Natural killer cell treated with Interleukin-12 subunit alpha and Interleukin-12 subunit beta and Interleukin-15 and Interleukin-18, amount 100 ng/mL, for 72 hours (primary cell): ENCODE measurements around the gene PLXNB1. TPM values are rescaled to one million over a fixed set of nuclear protein-coding genes. Genes with fewer than 3 reads are reported as not detected.
"Not testable (repeated sequence)": the region's sequence is repeated elsewhere in the genome, so short reads cannot be mapped to it uniquely, and the experiment has no call there.

Source experiments
- ATAC-seq, 2 donors: fragments of 150-1000 bp; cut with Tn5 transposase in 1 of 2; sonication (Bioruptor Pico), chemical (Tn5 transposase) in 1 of 2; 2 replicates each; pipeline ENCODE4 v1.10.0; 2021
- DNase-seq: peaks from one replicate; pipeline ENCODE4 v3.0.0; 2022; ENCODE audit warnings: low spot score
- H3K27ac Mint-ChIP-seq, 2 donors: 1 replicate in 1 of 2; 2 replicates in 1 of 2; pipeline ENCODE4 v1.8.0; 2022; ENCODE audit warnings: mixed read lengths in 2 of 2, mild to moderate bottlenecking in 1 of 2, moderate library complexity in 1 of 2
- H3K27me3 Mint-ChIP-seq, 2 donors: 1 replicate in 1 of 2; 2 replicates in 1 of 2; pipeline ENCODE4 v1.8.0; 2022; ENCODE audit warnings: mixed read lengths in 2 of 2
- H3K36me3 Mint-ChIP-seq: one replicate; pipeline ENCODE4 v1.8.0; 2022; ENCODE audit warnings: mixed read lengths
- H3K4me1 Mint-ChIP-seq, 2 donors: 1 replicate in 1 of 2; 2 replicates in 1 of 2; pipeline ENCODE4 v1.8.0; 2022; ENCODE audit warnings: low read depth in 2 of 2, mixed read lengths in 2 of 2, mild to moderate bottlenecking in 1 of 2
- H3K4me3 Mint-ChIP-seq: one replicate; pipeline ENCODE4 v1.8.0; 2022; ENCODE audit warnings: mixed read lengths
- H3K9me3 Mint-ChIP-seq: 2 replicates; pipeline ENCODE4 v1.8.0; 2022; ENCODE audit warnings: mixed read lengths
- total RNA-seq, 2 donors: library from RNA; stranded (reverse); gene quantifications; one replicate each; pipeline ENCODE4 v1.2.3, GENCODE V29; 2022

PLXNB1 gene
- total RNA-seq, 2 donors from 2014 or later = 5.9 to 9.6 TPM

DNA sequence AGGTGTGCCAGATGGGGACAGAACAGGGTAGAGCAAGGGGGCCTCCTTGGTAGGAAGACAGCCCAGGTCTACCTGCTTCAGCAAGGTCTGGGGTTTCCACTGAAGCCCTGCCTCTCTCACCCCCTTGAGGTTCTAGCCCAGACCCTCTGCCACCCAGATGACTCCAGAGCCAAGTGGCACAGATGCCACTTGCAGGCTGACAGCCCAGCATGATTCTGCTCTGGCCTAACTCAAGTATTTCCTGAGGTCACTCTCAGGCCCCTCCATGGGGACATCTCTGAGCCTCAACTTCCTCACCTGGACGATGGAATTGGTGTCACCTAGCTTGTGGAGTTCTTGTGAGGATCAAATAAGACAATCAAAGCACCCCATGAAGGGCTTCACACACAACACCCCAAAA lies 23.9 kb downstream of the PLXNB1 start:
- ATAC-seq = no peak
- H3K4me3 Mint-ChIP-seq = no peak overlapping the region
- H3K27me3 Mint-ChIP-seq = no peaks in the 10 kb centered on the region
- no peak overlapping the region for H3K27ac Mint-ChIP-seq
- DNase-seq = peak; percentile 6
- peaks cover 0 to under 1% of the 10 kb centered on the region in 2 donors for H3K4me1 Mint-ChIP-seq
- H3K36me3 Mint-ChIP-seq = no peaks in the 10 kb centered on the region
- no peaks in the 10 kb centered on the region for H3K9me3 Mint-ChIP-seq

DNA sequence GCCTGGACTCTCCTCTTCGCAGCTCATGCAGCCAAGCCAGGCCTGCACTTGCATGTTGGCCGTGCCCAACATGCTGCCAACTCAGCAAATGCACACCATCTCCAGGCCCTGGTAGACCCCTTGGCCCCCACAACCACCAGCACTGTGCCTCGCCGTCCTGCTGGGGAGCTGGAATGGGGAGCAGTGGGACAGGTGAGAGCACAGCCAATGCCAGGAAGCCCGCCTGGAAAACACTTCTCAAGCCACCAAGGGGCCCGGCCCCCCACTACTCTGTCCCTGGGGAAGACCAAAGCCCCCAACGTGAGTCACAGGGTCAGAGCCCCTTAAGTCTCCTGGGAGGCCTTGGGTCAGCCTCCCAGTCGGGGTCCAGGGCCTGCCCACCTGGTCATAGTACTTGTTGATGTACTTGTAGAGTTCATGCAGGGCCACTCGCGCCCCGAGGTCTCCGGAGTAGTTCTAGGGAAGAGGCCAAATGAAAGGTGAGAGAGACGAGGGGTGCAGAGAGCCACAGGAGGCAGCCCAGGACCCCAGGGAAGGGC lies 24.5 kb downstream of the PLXNB1 start:
- H3K4me1 Mint-ChIP-seq = peaks cover 0 to 4% of the 10 kb centered on the region in 2 donors
- no peak overlapping the region for H3K4me3 Mint-ChIP-seq
- H3K27me3 Mint-ChIP-seq = no peaks in the 10 kb centered on the region
- no peak overlapping the region for H3K27ac Mint-ChIP-seq
- no peaks in the 10 kb centered on the region for H3K36me3 Mint-ChIP-seq
- ATAC-seq (no peak), DNase-seq (peak; percentile 46)
- H3K9me3 Mint-ChIP-seq = no peaks in the 10 kb centered on the region

DNA sequence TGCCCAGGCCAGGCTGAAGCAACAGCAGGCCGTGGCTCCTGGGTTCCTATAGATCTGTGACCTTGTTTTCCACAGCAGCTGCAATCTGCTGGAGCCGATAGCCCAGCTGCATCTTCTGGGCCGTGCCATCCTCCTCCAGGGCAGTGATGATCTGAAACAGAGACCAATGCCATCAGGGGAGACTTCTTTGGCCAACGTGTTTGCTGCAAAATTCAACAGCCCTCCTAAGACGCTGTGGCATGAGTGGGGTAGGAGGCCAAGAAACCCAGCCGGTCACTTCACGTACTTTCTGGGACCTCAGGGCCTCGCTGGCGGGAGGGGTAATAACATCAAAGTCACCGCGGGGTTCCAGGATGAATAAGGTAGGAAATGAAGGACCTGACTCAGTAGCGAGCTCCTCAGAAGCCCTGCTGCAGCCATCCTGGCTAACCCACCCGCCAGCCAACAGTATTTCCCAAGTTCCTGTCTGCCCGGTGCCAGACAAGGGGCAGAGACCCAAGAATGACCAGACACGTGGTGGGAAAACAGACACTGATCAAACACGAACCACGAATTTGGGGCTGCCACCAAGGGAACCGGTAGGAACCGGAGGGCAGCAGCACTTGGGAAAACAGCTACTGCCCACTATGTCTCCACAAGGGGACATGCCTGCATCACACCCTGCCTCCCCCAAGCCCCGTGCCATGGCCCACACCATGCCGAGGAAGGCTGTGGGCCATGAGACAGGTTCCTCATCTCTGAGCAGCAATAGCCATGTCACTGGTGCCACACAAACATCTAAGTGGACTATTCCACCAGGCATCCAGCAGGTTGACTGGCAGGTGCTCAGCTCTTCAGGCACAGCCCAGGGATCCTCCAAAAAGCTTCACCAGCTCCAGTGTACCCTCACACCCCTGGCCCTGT lies 25.2 kb downstream of the PLXNB1 start:
- no peaks in the 10 kb centered on the region for H3K27me3 Mint-ChIP-seq
- ATAC-seq = no peak
- no peak overlapping the region for H3K4me3 Mint-ChIP-seq
- no peak overlapping the region for H3K27ac Mint-ChIP-seq
- H3K4me1 Mint-ChIP-seq = peaks cover 0 to 4% of the 10 kb centered on the region in 2 donors
- H3K9me3 Mint-ChIP-seq = no peaks in the 10 kb centered on the region
- no peaks in the 10 kb centered on the region for H3K36me3 Mint-ChIP-seq
- peak; percentile 51 for DNase-seq

DNA sequence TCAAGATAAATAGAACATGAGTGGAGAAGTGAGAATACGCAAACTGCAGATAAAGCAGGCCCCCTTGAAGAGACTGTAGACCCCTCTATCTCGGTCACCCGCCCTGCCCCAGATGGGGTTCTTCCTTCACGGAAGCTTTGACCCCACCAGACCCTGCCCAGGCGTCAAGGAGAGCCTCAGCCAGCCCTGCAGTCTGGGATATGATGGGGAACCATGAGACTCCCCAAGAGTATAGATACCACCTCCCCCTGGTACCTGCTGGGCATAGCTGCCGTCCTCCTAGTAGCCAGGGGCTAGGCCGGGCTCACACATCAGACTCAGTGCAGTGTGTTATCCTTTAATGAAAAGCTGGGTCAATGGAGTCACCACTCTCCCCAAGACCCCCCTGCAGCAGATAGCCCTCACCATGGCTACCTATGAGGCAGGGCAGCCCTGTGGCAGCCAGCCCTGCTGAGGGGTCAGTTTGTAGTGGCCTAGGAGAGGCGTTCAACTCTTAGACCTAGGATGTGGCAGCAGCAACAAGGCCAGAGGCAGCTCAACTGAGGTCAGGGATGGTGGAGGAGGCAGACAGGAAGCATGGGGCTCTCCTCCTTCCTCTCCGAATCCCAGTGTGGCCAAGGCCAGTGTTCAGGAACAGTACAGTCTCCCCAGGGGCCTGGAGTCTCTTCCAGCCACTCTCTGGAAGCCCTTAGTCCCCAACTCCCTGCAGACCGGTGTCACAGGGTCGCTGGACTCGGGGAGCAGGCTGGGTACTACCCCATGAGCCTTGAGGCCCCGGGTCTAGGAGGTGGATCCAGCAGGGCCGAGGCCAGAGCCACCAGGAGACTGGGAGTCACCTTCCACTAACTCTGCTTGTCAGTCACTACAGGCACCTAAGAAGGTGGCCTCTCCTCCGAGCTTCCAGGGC lies 26.1 kb downstream of the PLXNB1 start:
- peaks cover 0 to 3% of the 10 kb centered on the region in 2 donors for H3K27me3 Mint-ChIP-seq
- peaks cover 0 to 4% of the 10 kb centered on the region in 2 donors for H3K4me1 Mint-ChIP-seq
- no peaks in the 10 kb centered on the region for H3K9me3 Mint-ChIP-seq
- no peak overlapping the region for H3K4me3 Mint-ChIP-seq
- no peaks in the 10 kb centered on the region for H3K36me3 Mint-ChIP-seq
- no peak for ATAC-seq
- no peak overlapping the region for H3K27ac Mint-ChIP-seq
- no peak for DNase-seq

DNA sequence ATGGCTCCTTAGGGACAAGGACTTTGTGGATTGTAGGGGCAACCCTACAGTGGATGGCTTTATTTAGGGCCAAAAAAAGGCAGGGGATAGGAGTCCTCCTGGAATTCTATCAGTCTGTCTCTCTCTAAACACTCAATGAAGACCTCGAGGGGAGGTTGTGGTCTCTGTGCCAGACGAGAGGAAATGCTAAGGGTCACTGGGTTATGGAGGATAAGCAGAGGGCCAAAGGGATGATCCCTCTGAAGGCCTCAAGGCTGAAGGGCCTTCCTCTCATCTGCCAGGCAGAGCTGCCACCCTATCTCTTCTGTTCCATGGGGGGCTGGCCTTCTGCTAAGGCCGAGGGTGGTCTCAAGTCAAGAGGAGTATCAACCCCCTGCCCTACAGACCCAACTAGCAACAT lies 27.0 kb downstream of the PLXNB1 start:
- H3K27ac Mint-ChIP-seq = no peak overlapping the region
- peaks cover 0 to 3% of the 10 kb centered on the region in 2 donors for H3K27me3 Mint-ChIP-seq
- no peak for DNase-seq
- no peaks in the 10 kb centered on the region for H3K36me3 Mint-ChIP-seq
- no peaks in the 10 kb centered on the region for H3K9me3 Mint-ChIP-seq
- peaks cover 0 to 4% of the 10 kb centered on the region in 2 donors for H3K4me1 Mint-ChIP-seq
- H3K4me3 Mint-ChIP-seq = no peak overlapping the region
- ATAC-seq = no peak

DNA sequence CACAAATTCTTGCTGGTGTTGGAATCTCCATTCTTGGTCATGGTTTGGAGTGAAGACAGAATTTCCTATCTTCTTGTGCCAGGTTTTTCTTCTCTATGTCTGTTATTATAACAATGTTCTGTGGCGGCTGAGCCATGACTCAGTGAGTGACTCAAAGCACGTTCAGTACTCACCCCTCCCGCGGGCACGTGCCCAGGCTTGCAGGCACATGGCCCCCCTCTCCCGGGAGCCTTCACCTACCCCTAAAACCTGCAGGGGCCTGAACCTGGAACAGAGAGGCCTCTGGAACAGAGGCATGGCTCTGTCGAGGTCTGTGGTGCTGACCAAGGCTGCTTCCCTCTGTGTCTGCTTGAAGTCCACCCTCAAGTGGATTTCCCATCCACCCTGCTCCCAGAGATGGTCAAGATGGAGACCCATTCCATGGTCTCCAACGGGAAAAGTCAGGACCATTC lies 27.6 kb downstream of the PLXNB1 start:
- no peak for ATAC-seq
- no peak overlapping the region for H3K4me3 Mint-ChIP-seq
- H3K36me3 Mint-ChIP-seq = no peaks in the 10 kb centered on the region
- peaks cover 0 to 4% of the 10 kb centered on the region in 2 donors for H3K4me1 Mint-ChIP-seq
- H3K27ac Mint-ChIP-seq = no peak overlapping the region
- H3K9me3 Mint-ChIP-seq = no peaks in the 10 kb centered on the region
- peaks cover 0 to 3% of the 10 kb centered on the region in 2 donors for H3K27me3 Mint-ChIP-seq
- no peak for DNase-seq

DNA sequence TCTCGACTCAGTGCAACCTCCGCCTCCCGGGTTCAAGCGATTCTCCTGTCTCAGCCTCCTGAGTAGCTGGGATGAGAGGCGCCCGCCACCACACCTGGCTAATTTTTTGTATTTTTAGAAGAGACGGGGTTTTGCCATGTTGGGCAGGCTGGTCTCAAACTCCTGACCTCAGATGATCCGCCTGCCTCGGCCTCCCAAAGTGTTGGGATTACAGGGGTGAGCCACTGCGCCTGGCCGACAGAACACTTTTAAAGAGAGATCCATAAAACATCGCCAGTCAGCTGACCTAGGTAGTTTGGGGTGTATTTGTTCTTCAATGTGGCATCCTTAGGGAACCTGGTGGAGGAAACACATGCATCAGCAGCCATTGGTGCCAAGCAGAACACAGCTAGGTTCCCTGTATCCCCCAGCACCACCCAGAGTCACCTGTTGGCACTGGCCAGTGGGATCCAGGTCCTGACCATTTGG lies 28.4 kb downstream of the PLXNB1 start:
- not testable (repeated sequence) for H3K4me3 Mint-ChIP-seq, DNase-seq, H3K36me3 Mint-ChIP-seq, H3K9me3 Mint-ChIP-seq, H3K27me3 Mint-ChIP-seq, ATAC-seq, H3K4me1 Mint-ChIP-seq, H3K27ac Mint-ChIP-seq

DNA sequence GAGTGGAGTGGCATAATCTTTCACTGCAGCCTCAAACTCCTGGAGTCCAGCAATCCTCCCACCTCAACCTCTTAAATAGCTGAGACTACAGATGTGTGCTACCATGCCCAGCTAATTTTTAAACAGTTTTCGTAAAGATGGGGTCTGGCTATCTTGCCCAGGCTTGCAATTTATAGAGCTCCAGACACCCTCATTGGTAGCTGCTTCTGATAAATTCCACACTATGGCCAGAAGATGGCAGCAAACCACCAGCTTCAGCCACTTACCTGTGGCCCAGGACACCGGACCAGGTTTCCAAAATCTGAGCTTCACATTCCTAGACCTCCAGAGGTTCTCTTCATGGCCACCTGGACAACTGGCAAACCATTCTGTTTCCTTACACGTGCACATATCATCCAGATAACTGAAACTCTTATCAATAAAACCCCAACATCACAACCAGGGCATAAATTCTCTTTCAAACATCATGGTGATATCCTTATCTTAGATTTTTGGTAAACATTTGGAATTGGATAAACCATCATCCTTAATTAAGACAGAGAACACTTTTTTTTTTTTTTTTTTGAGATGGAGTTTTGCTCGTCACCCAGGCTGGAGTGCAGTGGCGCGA lies 29.0 kb downstream of the PLXNB1 start:
- Mint-ChIP-seq H3K4me3 (no peak overlapping the region), H3K9me3 (no peaks in the 10 kb centered on the region), H3K4me1 (peaks cover 0 to 4% of the 10 kb centered on the region in 2 donors), H3K36me3 (no peaks in the 10 kb centered on the region), H3K27me3 (peaks cover 2 to 3% of the 10 kb centered on the region in 2 donors), H3K27ac (no peak overlapping the region)
- DNase-seq (no peak), ATAC-seq (peak; percentile 55 to 70)

DNA sequence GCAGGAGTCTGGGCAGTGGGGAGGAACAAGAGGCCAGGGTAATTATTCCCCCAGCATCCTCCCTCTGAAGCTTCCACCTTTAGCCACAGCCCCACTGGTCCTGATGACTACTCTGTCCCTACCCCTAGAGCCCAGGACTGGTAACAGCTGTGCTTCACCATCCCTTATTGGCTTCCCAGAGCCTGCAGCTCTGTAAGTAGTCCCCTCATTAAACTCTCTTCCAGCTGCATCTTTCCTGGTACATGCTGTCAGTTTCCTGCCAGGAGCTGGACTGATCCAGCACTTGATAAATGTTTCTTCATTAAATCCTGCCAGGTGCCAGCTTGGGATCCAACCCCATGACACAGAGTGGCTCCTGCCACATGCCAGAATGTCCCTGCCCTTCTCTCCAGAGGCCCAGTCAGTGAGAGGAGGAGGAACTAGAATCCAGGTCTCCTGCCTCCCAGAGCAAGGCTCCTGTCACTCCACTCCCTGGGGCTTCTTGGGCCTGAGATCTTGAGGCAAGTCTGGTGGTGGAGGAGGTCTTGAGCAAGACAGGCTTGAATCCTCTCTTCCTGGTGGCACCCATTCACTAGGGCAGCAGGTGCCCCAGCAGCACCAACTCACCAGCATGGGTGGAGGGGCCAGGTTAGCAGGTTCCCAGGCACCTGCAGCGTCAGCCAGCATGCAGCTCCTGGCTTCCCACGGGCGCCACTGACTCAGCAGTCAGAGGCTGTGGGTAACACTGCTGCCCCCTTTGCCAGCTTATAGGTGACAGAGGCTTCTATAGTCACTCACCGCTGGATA lies 30.3 kb downstream of the PLXNB1 start:
- no peak for DNase-seq
- Mint-ChIP-seq H3K4me1 (peaks cover 0 to 4% of the 10 kb centered on the region in 2 donors), H3K9me3 (no peaks in the 10 kb centered on the region), H3K27me3 (peaks cover 6 to 7% of the 10 kb centered on the region in 2 donors), H3K4me3 (no peak overlapping the region), H3K36me3 (no peaks in the 10 kb centered on the region), H3K27ac (no peak overlapping the region)
- no peak for ATAC-seq

DNA sequence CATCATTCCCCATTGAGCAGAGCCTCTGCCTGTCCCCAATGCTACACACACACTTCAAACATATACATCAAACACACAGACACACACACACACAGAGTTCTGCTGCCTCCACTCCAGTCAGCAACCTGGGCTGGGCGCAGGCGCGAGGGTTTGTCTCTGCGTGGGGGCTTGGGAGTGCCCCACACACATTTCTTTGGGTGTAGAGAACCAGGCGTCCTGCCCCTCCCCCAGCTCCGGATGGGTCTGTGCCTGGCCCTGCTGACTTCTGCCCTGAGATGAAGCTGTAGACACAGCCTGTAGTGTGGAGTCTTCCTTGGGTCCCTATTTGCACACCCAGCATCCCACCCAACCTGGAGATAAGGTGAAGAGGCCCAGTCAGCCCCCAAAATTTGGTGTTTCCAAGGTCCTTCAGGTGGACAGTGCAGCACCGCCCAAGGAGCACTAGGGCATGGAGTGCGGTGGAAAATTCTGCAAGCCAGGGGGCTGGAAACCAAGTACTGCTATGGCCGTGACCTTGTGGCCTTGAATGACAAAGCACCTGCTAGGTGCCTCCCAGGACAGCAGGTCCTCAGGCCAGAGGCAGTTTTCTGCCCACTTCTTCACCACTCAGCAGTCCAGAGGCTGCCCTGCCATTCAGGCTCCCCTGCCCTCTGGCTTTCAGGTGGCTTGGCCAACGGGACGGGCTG lies 31.0 kb downstream of the PLXNB1 start:
- ATAC-seq = no peak
- Mint-ChIP-seq H3K27me3 (peaks cover 6 to 7% of the 10 kb centered on the region in 2 donors), H3K4me1 (peaks cover 0 to 4% of the 10 kb centered on the region in 2 donors), H3K36me3 (no peaks in the 10 kb centered on the region), H3K9me3 (no peaks in the 10 kb centered on the region), H3K4me3 (no peak overlapping the region), H3K27ac (no peak overlapping the region)
- no peak for DNase-seq

DNA sequence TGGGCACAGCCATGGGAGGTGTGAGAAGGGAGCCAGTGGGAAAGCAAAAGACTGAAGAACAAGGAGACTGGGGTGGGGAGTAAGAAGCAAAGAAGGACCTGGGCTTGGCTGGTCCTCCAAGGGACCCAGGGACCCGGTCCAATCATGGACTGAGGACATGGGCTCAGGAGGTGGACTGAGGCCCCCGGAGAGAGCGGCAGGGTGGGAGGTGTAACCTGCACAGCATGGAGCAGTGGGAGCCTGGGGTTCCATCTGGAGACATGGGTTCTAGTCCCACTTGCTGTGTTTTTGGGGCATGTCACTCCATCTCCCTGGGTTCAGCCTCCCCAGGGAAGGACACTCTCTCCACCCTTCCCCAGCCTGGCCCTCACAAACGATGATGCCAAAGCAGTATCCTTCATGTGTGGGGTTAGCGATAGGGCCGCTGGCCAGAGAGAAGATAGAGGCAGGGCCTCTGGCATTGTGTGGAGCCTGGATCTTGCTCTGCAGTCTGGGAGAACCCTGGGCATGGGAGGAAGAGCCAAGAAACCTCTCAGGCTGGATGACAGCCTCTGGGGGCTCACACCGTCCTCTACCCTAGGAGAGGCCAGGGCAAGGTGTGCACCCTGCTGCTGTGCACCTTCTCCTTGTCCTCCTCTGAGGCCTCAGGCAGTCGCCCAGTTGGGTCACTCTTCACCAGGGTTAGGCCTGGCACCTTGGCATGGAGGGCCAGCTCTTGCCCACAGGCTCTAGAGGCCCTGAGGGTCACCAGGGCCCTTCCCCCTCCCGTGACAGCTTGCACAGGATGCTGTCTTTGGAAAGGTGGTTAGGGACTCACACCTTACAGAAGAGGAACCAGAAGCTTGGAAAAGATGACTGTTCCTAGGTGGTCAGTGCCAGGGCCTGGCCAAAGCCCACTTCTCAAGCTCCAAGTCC lies 31.9 kb downstream of the PLXNB1 start:
- Mint-ChIP-seq H3K27me3 (peaks cover 6 to 7% of the 10 kb centered on the region in 2 donors), H3K9me3 (no peaks in the 10 kb centered on the region), H3K4me1 (peaks cover 0 to 4% of the 10 kb centered on the region in 2 donors), H3K36me3 (no peaks in the 10 kb centered on the region), H3K27ac (no peak overlapping the region), H3K4me3 (no peak overlapping the region)
- no peak for ATAC-seq
- no peak for DNase-seq
